Measurements from ENCODE around the gene NETO2.
A peak's percentile ranks its signal among the peaks of the same experiment; 100 is the strongest.
"Not testable (repeated sequence)": the region's sequence is repeated elsewhere in the genome, so short reads cannot be mapped to it uniquely, and the experiment has no call there.

NETO2 gene

GRCh38 chr16:47143677-47144558 lies at the start of gene NETO2:
Gene NETO2 (minus strand): TSS chr16:47143945. CDS start chr16:47143612, 333 bp downstream.
- peak in 43 of 58 donors; percentile 16 to 77 (median 39) for DNase-seq

GRCh38 chr16:47182318-47182717 lies 38.6 kb upstream of the NETO2 start:
- no peak for DNase-seq

GRCh38 chr16:47181066-47181465 lies 37.3 kb upstream of the NETO2 start:
- not testable (repeated sequence) for DNase-seq

GRCh38 chr16:47180073-47180472 lies 36.3 kb upstream of the NETO2 start:
- no peak for DNase-seq

GRCh38 chr16:47175152-47175551 lies 31.4 kb upstream of the NETO2 start:
- DNase-seq = no peak

- DNase-seq = no peak
Observed at GRCh38 chr16:47162670-47163420, 19.1 kb upstream of the NETO2 start.

- DNase-seq = no peak
Observed at GRCh38 chr16:47161464-47161863, 17.7 kb upstream of the NETO2 start.

- DNase-seq = no peak
Observed at GRCh38 chr16:47160422-47160821, 16.7 kb upstream of the NETO2 start.

GRCh38 chr16:47158992-47159391 lies 15.2 kb upstream of the NETO2 start:
- DNase-seq = no peak

GRCh38 chr16:47156680-47157215 lies 13.0 kb upstream of the NETO2 start:
- DNase-seq = no peak

GRCh38 chr16:47152501-47152900 lies 8.8 kb upstream of the NETO2 start:
- DNase-seq = not testable (repeated sequence)

GRCh38 chr16:47150067-47150466 lies 6.3 kb upstream of the NETO2 start:
- no peak for DNase-seq

- DNase-seq = no peak
Observed at GRCh38 chr16:47144559-47144877, 773 bp upstream of the NETO2 start.

- peak in 30 of 58 donors; percentile 9 to 60 (median 34) for DNase-seq
Observed at GRCh38 chr16:47142821-47143676, 696 bp downstream of the NETO2 start.

- DNase-seq = no peak
Observed at GRCh38 chr16:47142486-47142820, 1.3 kb downstream of the NETO2 start.

GRCh38 chr16:47141773-47142485 lies 1.8 kb downstream of the NETO2 start:
- DNase-seq = peak in 54 of 58 donors; percentile 29 to 93 (median 76)

GRCh38 chr16:47140686-47141085 lies 3.1 kb downstream of the NETO2 start:
- no peak for DNase-seq

GRCh38 chr16:47139561-47140185 lies 4.1 kb downstream of the NETO2 start:
- no peak for DNase-seq

- not testable (repeated sequence) for DNase-seq
Observed at GRCh38 chr16:47137925-47138324, 5.8 kb downstream of the NETO2 start.

All from anterior cingulate cortex (tissue), 58 donors.